GM12872 (cell line): ENCODE results near the gene ADAMTS9.

ENCODE experiments used
- CTCF ChIP-seq: IDR thresholded peaks from 3 replicates; pipeline ENCODE4 v1.5.1; 2011; ENCODE audit warnings: low read depth, mild to moderate bottlenecking, low read length, moderate library complexity; ENCODE audit not compliant: insufficient read depth

Gene ADAMTS9

GRCh38 chr3:64684715-64685261 is 3.0 kb downstream of the ADAMTS9 start:
- TF ChIP-seq CTCF = no peak

GRCh38 chr3:64681827-64682226 is 6.0 kb downstream of the ADAMTS9 start:
- TF ChIP-seq CTCF = no peak

- TF ChIP-seq CTCF = no peak
Observed at GRCh38 chr3:64681015-64681414, 6.8 kb downstream of the ADAMTS9 start.

GRCh38 chr3:64680334-64680733 is 7.5 kb downstream of the ADAMTS9 start:
- TF ChIP-seq CTCF = no peak

GRCh38 chr3:64677961-64678716 is 9.7 kb downstream of the ADAMTS9 start:
- no peak for TF ChIP-seq CTCF

- no peak for TF ChIP-seq CTCF
Observed at GRCh38 chr3:64676831-64677230, 11.0 kb downstream of the ADAMTS9 start.

- no peak for TF ChIP-seq CTCF
Observed at GRCh38 chr3:64675687-64676247, 12.0 kb downstream of the ADAMTS9 start.
